Activated CD4-positive, alpha-beta T cell treated with anti-CD3 and anti-CD28 coated beads, Interleukin-2, Interleukin-4, amounts not matched to agents 100 ng/mL and 50 ng/mL, durations not matched to agents 16 hours and 8 hours (primary cell): ENCODE data around the gene ATE1.

Source experiments
- DNase-seq: peaks from one replicate; pipeline ENCODE4 v3.0.0-alpha.2; 2020; ENCODE audit warnings: low spot score

ATE1 gene

DNA sequence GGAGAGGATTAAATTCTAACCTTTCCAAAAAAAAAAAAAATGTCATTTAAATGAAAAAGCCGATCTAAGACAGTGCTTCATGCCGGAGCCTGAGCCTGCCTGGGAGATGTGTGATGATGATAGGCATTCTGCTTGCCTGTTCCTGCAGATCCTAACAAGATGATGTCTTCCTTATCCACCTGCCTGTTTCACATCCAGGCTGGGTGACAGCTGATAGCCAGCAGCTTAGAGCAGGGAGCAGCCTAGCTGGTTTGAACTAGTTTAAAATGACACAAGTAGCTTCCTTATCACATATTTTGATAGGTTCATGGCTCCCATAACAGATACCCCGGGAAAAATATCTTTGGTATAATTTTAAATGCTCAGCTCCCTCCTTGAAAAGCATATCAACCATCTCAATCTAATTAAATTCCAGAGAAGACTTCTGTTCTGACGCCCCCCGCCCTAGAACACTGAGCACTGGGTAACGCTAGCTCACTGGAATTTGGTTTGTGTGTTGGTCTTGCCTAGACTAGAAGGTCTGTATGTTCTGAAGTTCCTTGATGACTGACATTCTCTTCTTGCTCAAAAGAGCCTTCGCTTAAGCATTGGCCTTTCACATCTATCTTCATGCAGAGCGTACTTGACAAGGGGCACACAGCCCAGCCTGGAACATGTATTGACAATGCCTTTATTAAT lies 232.7 kb downstream of the ATE1 start:
- DNase-seq: no peak

DNA sequence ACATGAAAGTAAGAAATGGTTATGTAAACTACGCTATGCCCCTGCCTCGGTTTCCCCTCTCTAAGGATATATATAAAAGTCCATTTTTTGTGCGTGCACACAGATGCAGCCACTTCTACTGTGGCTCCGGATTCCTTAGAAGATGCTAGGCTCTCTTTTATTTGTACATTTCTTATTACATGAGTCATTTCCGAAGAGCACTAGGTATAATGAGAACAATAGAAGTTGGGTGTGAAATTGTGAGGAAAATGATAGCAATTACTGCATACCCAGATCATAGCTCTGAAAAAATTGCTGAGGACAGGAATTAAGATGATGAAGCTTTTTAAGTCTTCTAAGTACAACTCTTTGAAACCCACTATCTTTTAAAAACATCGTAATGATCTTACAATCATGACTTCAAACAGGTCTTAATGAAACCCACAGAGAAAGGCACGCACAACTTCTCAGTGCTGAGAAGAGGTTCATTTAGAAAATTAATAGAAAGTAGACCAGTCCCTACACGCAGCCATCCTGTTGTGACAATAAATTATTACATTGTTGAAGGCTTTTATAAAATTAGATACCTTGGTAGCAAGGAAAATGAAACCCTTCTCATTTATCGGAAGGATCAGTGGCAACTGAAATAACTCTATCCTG lies 233.4 kb downstream of the ATE1 start:
- DNase-seq: no peak

DNA sequence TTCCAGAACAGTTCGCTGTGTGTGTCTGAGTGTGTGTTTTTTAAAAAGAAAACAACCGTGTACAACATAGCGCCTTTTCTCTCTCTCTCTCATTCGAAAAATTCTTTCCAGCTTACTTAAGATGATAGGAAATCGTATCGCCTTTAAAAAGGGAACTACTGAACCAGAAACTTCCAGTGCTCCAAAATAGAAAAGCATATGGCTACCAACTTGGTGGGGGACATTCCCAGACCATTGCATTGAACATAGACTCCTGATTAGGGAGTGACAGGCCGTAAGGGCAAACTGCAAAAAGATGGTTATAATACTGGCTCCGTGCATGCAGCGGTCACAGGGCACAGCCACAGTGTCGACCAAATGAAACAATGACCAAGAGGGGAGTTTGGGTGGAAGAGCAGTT lies 235.2 kb downstream of the ATE1 start:
- DNase-seq: no peak

- no peak for DNase-seq
These were observed 236.9 kb downstream of the ATE1 start for GRCh38 chr10:121690970-121691369.
